ENCODE results near the gene CSTB.

- no peak for TF ChIP-seq CTCF (IDR thresholded peaks at IDR 0.05)
- TF ChIP-seq POLR2A (IDR thresholded peaks at IDR 0.05) = no peak
- no peak for TF ChIP-seq POLR2AphosphoS5 (IDR thresholded peaks at IDR 0.05)
- TF ChIP-seq EP300 (IDR thresholded peaks at IDR 0.05) = no peak
These were observed 13.6 kb downstream of the CSTB start for GRCh38 chr21:43762303-43763128.
